SK-MEL-5 (cell line): ENCODE measurements around the gene HTRA1. TPM values are rescaled to one million over a fixed set of nuclear protein-coding genes. Genes with fewer than 3 reads are reported as not detected.

ENCODE experiments used
- DNase-seq: peaks from one replicate; pipeline ENCODE4 v3.0.0-alpha.2; 2016; ENCODE audit warnings: low read depth, low spot score
- in situ Hi-C: cut with HindIII; loops from 2 replicates; pipeline ENCODE4 v1.10.0; 2016; ENCODE audit warnings: low sequenced_read_pairs, high pct_unique_total_duplicates, low pct_unique_long_range_greater_than_20kb
- small RNA-seq, 2 experiments: library from RNA; depleted of rRNA; stranded (forward); fragments of <200 nt; gene quantifications; one replicate each; pipeline ENCODE3, GENCODE V24; 2014
- total RNA-seq: library from RNA; depleted of rRNA; stranded (reverse); fragments of >200 nt; shearing (Covaris generic); gene quantifications from 2 replicates; pipeline ENCODE4 v1.2.3, GENCODE V29; 2014; rRNA removed

Gene HTRA1
- total RNA-seq, 1 experiment from 2014 or later, result 119 TPM

DNA sequence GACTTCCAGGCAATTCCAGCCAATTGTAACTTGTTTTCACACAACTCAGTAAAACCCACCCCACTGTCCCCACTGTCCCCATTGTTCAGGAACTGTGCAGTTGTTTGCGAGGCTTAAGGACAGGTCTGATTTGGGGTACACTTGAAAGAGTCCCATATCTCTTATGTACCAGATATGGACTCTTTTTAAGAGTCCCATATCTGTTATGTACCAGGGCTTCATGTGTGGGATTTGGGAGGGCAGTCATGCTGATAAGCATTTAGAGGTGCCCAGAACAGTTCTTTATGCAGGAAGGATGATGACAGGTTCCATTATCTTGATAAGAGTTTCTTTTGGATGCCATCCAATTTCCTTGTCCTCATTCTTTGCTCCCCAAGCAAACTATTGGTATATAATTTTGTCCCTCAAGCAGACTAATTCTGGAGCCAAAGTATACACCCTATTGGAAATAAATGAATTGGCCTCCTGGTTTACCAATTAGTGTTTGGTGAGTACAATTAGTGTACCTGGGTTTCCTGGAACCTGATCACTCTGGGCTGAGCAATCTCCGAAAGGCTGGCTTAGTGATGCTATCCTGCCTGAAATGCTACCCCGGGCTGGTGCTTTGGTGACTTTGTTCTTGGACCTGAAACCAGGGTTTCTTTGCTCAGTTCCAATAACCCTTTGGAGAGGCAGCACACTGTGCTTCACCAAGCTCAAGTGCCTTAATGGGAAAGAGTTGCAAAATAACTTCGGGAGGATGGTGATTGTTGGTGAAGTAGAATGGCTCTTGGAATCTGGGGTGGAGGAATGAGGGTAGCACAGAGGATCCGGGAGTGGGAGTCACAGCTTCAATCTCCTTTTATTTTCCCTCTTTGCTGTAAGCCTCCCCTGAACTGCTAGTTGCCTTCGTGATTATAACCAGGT lies 93.0 kb downstream of the HTRA1 start:
- in situ Hi-C loops, result no loop called here
- DNase-seq, result no peak

DNA sequence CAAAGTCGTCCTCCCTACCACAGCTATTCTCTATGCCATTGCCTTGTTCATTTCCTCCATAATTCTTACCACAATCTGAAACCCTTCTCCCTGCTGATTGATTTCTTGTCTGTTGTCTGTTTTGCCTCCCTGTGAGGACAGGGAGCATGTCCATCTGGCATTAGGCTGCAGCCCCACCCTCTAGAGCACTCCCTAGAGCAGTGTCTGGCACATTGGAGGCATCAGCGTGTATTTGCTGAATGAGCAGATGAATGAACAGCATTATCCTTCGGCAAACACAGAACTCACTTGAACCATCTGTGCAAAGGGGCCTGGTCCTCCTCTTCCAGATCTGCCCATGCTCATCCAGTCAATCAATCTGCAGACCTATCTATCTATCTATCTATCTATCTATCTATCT lies 94.1 kb downstream of the HTRA1 start:
- DNase-seq, result no peak
- in situ Hi-C loops, result no loop called here

DNA sequence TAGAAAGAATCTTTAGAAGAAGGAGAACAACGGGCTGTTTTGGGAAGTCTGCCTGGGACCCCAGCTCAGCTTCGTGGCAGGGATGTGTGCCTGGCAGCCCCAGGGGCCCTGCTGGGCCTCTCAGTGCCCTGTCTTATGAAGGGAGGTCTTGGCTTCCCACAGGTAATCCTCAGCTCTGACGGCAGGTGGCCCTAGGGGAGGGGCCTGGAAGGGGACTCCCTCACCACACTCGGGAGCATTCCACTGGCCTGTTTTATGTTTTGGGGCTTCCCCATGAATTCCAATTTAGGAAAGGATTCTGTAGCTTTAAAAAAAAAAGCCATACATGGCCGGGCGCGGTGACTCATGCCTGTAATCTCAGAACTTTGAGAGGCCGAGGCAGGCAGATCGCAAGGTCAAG lies 96.2 kb downstream of the HTRA1 start:
- in situ Hi-C loops, result no loop called here

DNA sequence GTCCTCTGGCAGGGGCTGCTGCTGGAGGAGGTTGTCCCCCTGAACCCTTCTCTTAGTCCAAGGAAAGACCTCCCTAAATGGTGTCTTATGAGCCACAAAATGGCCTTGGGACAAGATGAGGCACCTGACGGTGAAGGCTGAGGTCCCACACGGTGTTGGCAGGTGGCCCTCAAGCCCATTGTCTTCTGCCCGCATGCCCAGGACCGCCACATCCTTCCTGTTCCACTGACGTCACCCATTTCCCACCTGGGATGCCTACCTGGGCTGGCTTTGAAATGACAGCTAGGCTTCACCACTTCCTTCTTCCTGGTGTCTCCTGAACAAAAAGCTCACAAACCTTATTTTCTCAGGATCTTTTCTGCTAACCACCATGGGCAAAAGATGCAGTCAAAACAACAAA lies 97.1 kb downstream of the HTRA1 start:
- in situ Hi-C loops, result no loop called here
- DNase-seq, result no peak

More for the DNA sequence above, 96.2 kb downstream of the HTRA1 start:
- DNase-seq, result no peak

DNA sequence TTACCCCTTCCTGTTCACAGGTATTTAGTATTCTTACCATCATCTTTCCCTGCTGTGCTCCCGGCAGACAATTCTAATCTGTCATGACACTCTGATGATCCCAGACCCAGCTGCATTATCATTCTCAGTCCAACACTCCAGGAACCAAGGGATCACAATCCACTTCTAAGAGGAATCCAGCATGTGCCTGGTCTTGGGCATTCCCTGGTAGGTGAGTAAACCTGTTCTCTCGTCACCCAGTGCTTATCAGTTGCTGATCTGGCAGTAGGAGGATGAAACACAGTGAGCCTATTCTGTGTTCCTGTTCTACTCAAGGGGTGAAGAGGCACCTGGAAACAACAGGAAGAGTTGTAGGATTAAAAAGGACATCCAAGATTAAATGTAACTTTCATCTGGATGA lies 97.9 kb downstream of the HTRA1 start:
- in situ Hi-C loops, result no loop called here
- no peak for DNase-seq

DNA sequence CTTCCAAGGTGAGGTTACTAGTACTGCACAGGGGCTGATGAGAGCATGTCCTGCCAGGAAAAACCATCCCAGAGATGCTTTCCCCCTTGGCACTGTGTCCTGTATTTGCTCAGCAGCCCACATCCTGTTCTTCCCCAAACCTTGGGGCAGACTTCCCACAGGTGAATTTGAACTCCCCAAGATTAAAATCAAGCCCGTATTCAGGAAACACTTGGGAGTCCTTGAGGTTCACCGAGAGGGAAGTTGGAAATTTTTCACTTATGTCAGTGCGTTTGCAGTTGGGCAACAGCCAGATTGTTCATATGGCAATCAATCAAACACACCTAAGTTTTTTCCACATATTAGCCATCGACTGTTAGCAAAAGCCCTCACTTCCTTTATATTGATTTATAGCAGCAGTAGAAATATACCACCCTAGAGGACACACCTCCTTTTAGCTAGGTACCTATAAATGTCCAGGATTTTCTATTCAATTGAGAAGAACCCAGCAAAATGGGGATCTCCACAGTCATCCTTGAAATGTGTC lies 99.0 kb downstream of the HTRA1 start, which contains the start of gene DMBT1:
Gene DMBT1, plus strand, starts transcription at position 476 of the 526 bp plus-strand sequence. Its CDS starts 17 bp downstream, at position 493.
- in situ Hi-C loops, result no loop called here
- no peak for DNase-seq

DNA sequence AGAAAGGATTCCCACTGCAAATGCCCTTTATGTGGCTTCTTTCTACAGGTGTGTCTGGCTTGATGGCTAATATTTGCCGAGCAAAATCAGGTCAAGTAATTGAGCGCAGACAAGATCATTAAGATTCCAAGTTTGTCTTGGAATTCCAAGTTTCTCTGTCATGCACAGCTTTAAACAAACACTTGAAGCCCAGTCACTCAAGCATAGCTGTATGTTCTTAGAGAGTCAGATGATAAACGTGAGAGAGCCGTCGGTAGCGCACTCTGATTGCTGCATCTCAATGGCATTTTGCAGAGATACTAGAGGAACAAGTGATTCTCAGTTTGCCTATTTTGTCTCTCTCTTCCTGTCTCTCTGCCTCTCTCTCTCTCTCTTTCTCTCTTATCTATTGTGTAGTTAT lies 99.9 kb downstream of the HTRA1 start:
- no peak for DNase-seq
- in situ Hi-C loops, result no loop called here

DNA sequence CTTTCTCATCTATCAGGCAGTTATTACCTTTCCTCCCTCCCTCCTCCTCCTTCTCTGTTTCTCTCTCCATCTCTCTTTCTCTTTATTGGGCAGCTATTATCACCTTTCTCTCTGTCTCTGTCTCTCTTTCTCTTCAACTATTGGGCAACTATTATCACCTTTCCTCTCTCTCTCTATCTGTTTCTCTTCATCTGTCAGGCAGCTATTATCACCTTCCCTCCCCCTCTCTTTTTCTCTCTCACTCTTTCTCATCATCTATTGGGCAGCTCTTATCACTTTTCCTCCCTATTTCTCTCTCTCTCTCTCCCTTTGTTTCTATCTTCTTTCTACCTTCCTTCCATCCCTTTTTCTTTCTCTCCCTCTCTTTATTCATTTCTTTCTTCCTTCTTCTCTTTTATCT lies 100.4 kb downstream of the HTRA1 start:
- in situ Hi-C loops, result no loop called here
- no peak for DNase-seq

Small RNA genes within 50 kb of the gene (small RNA-seq; reads per million reads assigned to genes)
- gene MIR3941, result 0 to 0.05 reads per million in 2 experiments

Other genes starting within 250 kb of the HTRA1 start
- 0.51 TPM in 1 of 2 replicates, not detected in the other for gene BTBD16, start 190.3 kb upstream of the HTRA1 start, total RNA-seq
- 10.4 and 10.7 TPM in 2 replicates for gene PLEKHA1, start 86.8 kb upstream of the HTRA1 start, total RNA-seq
- not detected in 2 replicates for gene ARMS2, start 6.9 kb upstream of the HTRA1 start, total RNA-seq
- gene DMBT1, start 99.2 kb downstream of the HTRA1 start, total RNA-seq, result 0.32 and 0.42 TPM in 2 replicates
- gene C10orf120, start 238.3 kb downstream of the HTRA1 start, total RNA-seq, result not detected in 2 replicates